ENCODE measurements around the gene KRTAP20-3. TPM values are rescaled to one million over a fixed set of nuclear protein-coding genes. Genes with fewer than 3 reads are reported as not detected.

Gene KRTAP20-3
- not detected in 5 replicates for total RNA-seq (2022; extraction: Qiagen RNA extraction)

DNA sequence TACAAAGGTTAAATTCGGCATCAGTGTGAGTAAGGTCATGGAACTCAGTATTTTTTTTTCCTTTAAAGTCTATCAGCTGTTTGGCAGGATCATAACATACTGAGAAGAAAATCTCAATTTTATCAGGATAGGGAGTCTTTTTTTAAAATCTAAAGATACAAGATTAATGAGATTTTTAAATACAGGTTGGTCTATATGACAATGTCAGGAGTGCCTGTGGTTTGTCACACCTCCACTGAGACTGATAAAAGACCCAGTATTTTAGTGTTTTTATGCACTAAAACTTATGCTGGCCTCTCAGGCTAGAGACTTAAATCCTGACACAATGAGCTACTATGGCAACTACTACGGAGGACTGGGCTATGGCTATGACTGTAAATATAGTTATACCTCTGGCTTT lies at the start of gene KRTAP20-3:
Gene KRTAP20-3 (plus strand): TSS at position 301 of the 400 bp plus-strand sequence.

DNA sequence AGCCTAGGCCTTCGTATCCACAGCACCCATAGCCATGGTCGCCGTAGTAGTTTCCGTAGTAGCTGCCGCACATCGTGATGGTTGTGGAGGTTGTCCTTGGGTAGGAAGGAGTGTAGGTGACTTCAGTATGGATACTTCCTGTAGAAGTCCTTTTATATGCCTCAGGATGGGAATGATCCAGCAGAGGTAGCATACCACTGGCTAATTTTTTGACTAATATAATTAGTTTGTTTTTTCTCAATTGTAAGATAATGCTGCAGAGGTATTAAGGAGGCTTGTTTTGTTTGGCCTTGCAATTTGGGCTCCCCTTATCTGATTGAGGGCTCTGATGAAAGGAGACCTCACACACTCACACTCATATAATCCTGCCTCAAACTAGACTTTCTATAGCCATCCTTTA lies 43.9 kb upstream of the KRTAP20-3 start, which contains the start of gene KRTAP6-2:
Gene KRTAP6-2 (minus strand): TSS at position 101 of the 400 bp plus-strand sequence. CDS start 28 bp downstream, at position 73.

GRCh38 chr21:30600787-30601186 lies 41.9 kb upstream of the KRTAP20-3 start, which contains the start of gene KRTAP22-1:
TSS of gene KRTAP22-1 (plus strand) at chr21:30601087.

GRCh38 chr21:30613836-30614235 lies 28.8 kb upstream of the KRTAP20-3 start, which contains the start of gene KRTAP6-1:
TSS of gene KRTAP6-1 (minus strand) at chr21:30613930. CDS start at chr21:30613904, 26 bp downstream.

GRCh38 chr21:30616125-30616524 lies 26.5 kb upstream of the KRTAP20-3 start, which contains the start of gene KRTAP20-1:
TSS of gene KRTAP20-1 (plus strand) at chr21:30616425. CDS start at chr21:30616455, 30 bp downstream.

GRCh38 chr21:30620522-30620921 lies 22.1 kb upstream of the KRTAP20-3 start, which contains the start of gene KRTAP20-4:
TSS of gene KRTAP20-4 (plus strand) at chr21:30620627.

GRCh38 chr21:30634906-30635305 lies 7.8 kb upstream of the KRTAP20-3 start, which contains the start of gene KRTAP20-2:
TSS of gene KRTAP20-2 (plus strand) at chr21:30635206. CDS start at chr21:30635264, 58 bp downstream.

Other genes with a start within 250 kb of the KRTAP20-3 start
- not detected in 5 replicates for gene KRTAP13-1, start 246.8 kb upstream of the KRTAP20-3 start, total RNA-seq (2022; extraction: Qiagen RNA extraction)
- not detected in 5 replicates for gene KRTAP13-3, start 216.9 kb upstream of the KRTAP20-3 start, total RNA-seq (2022; extraction: Qiagen RNA extraction)
- gene KRTAP13-4, start 212.6 kb upstream of the KRTAP20-3 start, total RNA-seq (2022; extraction: Qiagen RNA extraction) = not detected in 5 replicates
- gene KRTAP15-1, start 202.6 kb upstream of the KRTAP20-3 start, total RNA-seq (2022; extraction: Qiagen RNA extraction) = not detected in 5 replicates
- not detected in 5 replicates for gene KRTAP19-1, start 162.5 kb upstream of the KRTAP20-3 start, total RNA-seq (2022; extraction: Qiagen RNA extraction)
- not detected in 5 replicates for gene KRTAP19-2, start 155.4 kb upstream of the KRTAP20-3 start, total RNA-seq (2022; extraction: Qiagen RNA extraction)
- not detected in 5 replicates for gene KRTAP19-3, start 150.9 kb upstream of the KRTAP20-3 start, total RNA-seq (2022; extraction: Qiagen RNA extraction)
- gene KRTAP19-4, start 145.7 kb upstream of the KRTAP20-3 start, total RNA-seq (2022; extraction: Qiagen RNA extraction) = not detected in 5 replicates
- not detected in 5 replicates for gene KRTAP19-5, start 140.7 kb upstream of the KRTAP20-3 start, total RNA-seq (2022; extraction: Qiagen RNA extraction)
- not detected in 5 replicates for gene KRTAP19-6, start 101.0 kb upstream of the KRTAP20-3 start, total RNA-seq (2022; extraction: Qiagen RNA extraction)
- gene KRTAP19-7, start 81.5 kb upstream of the KRTAP20-3 start, total RNA-seq (2022; extraction: Qiagen RNA extraction) = not detected in 5 replicates
- not detected in 5 replicates for gene KRTAP22-2, start 52.5 kb upstream of the KRTAP20-3 start, total RNA-seq (2022; extraction: Qiagen RNA extraction)
- gene KRTAP6-3, start 50.4 kb upstream of the KRTAP20-3 start, total RNA-seq (2022; extraction: Qiagen RNA extraction) = not detected in 5 replicates
- not detected in 5 replicates for gene KRTAP6-2, start 44.0 kb upstream of the KRTAP20-3 start, total RNA-seq (2022; extraction: Qiagen RNA extraction)
- gene KRTAP22-1, start 41.8 kb upstream of the KRTAP20-3 start, total RNA-seq (2022; extraction: Qiagen RNA extraction) = not detected in 5 replicates
- not detected in 5 replicates for gene KRTAP6-1, start 28.9 kb upstream of the KRTAP20-3 start, total RNA-seq (2022; extraction: Qiagen RNA extraction)
- gene KRTAP20-1, start 26.4 kb upstream of the KRTAP20-3 start, total RNA-seq (2022; extraction: Qiagen RNA extraction) = not detected in 5 replicates
- gene KRTAP20-4, start 22.2 kb upstream of the KRTAP20-3 start, total RNA-seq (2022; extraction: Qiagen RNA extraction) = not detected in 5 replicates
- gene KRTAP20-2, start 7.7 kb upstream of the KRTAP20-3 start, total RNA-seq (2022; extraction: Qiagen RNA extraction) = not detected in 5 replicates
- not detected in 5 replicates for gene KRTAP21-3, start 75.9 kb downstream of the KRTAP20-3 start, total RNA-seq (2022; extraction: Qiagen RNA extraction)
- not detected in 5 replicates for gene KRTAP21-2, start 104.4 kb downstream of the KRTAP20-3 start, total RNA-seq (2022; extraction: Qiagen RNA extraction)
- not detected in 5 replicates for gene KRTAP21-1, start 112.6 kb downstream of the KRTAP20-3 start, total RNA-seq (2022; extraction: Qiagen RNA extraction)
- not detected in 5 replicates for gene KRTAP8-1, start 170.4 kb downstream of the KRTAP20-3 start, total RNA-seq (2022; extraction: Qiagen RNA extraction)
- gene KRTAP7-1, start 186.9 kb downstream of the KRTAP20-3 start, total RNA-seq (2022; extraction: Qiagen RNA extraction) = not detected in 5 replicates
- 0.09 TPM in 1 of 5 replicates, not detected in the others for gene KRTAP11-1, start 238.7 kb downstream of the KRTAP20-3 start, total RNA-seq (2022; extraction: Qiagen RNA extraction)

All from A549 treated with dexamethasone at 1 μM for 4 hours (cell line).